Measurements from ENCODE around the gene SLC39A11.

The SLC39A11 gene

GRCh38 chr17:73128496-73128895 is 36.0 kb upstream of the SLC39A11 start:
- no peak for TF ChIP-seq GABPA (IDR thresholded peaks at IDR 0.05; ENCODE audit: low read depth)
- no peak for TF ChIP-seq REST (IDR thresholded peaks at IDR 0.05; ENCODE audit: insufficient replicate concordance, low read depth)
- no peak for TF ChIP-seq CTCF (IDR thresholded peaks at IDR 0.05; ENCODE audit: insufficient read depth, low read length)
- TF ChIP-seq SPI1 (IDR thresholded peaks at IDR 0.05; ENCODE audit: borderline replicate concordance, low read depth), result no peak
- TF ChIP-seq POLR2AphosphoS5 (IDR thresholded peaks at IDR 0.05; ENCODE audit: low read depth), result no peak
- no peak overlapping the region for H3K4me3 ChIP-seq (replicated peaks; ENCODE audit: insufficient read depth, low read length)
- H3K27ac ChIP-seq (replicated peaks), result no peak overlapping the region

GRCh38 chr17:73126716-73127473 is 34.4 kb upstream of the SLC39A11 start:
- TF ChIP-seq CTCF (IDR thresholded peaks at IDR 0.05; ENCODE audit: insufficient read depth, low read length) (no peak), POLR2AphosphoS5 (IDR thresholded peaks at IDR 0.05; ENCODE audit: low read depth) (no peak), SPI1 (IDR thresholded peaks at IDR 0.05; ENCODE audit: borderline replicate concordance, low read depth) (no peak)
- no peak overlapping the region for H3K4me3 ChIP-seq (replicated peaks; ENCODE audit: insufficient read depth, low read length)
- H3K27ac ChIP-seq (replicated peaks), result no peak overlapping the region
- H3K27me3 ChIP-seq (ENCODE audit: insufficient read depth, poor library complexity, severe bottlenecking), result no peaks in the 10 kb centered on the region
- no peak for DNase-seq (ENCODE audit: low read depth in 1 of 2, low spot score in 1 of 2)

More at GRCh38 chr17:73128496-73128895, 36.0 kb upstream of the SLC39A11 start:
- DNase-seq (ENCODE audit: low read depth in 1 of 2, low spot score in 1 of 2), result no peak
- no peaks in the 10 kb centered on the region for H3K27me3 ChIP-seq (ENCODE audit: insufficient read depth, poor library complexity, severe bottlenecking)

GRCh38 chr17:73123606-73124320 is 31.3 kb upstream of the SLC39A11 start:
- TF ChIP-seq GABPA (IDR thresholded peaks at IDR 0.05; ENCODE audit: low read depth), result no peak
- TF ChIP-seq CTCF (IDR thresholded peaks at IDR 0.05; ENCODE audit: insufficient read depth, low read length), result no peak
- no peak overlapping the region for H3K27ac ChIP-seq (replicated peaks)
- H3K4me3 ChIP-seq (replicated peaks; ENCODE audit: insufficient read depth, low read length), result no peak overlapping the region
- no peaks in the 10 kb centered on the region for H3K27me3 ChIP-seq (ENCODE audit: insufficient read depth, poor library complexity, severe bottlenecking)
- DNase-seq (ENCODE audit: low read depth in 1 of 2, low spot score in 1 of 2), result no peak

GRCh38 chr17:73122953-73123605 is 30.6 kb upstream of the SLC39A11 start:
- TF ChIP-seq SPI1 (IDR thresholded peaks at IDR 0.05; ENCODE audit: borderline replicate concordance, low read depth) (no peak), REST (IDR thresholded peaks at IDR 0.05; ENCODE audit: insufficient replicate concordance, low read depth) (no peak), POLR2AphosphoS5 (IDR thresholded peaks at IDR 0.05; ENCODE audit: low read depth) (no peak), CTCF (IDR thresholded peaks at IDR 0.05; ENCODE audit: insufficient read depth, low read length) (no peak), GABPA (IDR thresholded peaks at IDR 0.05; ENCODE audit: low read depth) (no peak)
- no peak for DNase-seq (ENCODE audit: low read depth in 1 of 2, low spot score in 1 of 2)
- Histone ChIP-seq H3K27ac (replicated peaks) (no peak overlapping the region), H3K27me3 (ENCODE audit: insufficient read depth, poor library complexity, severe bottlenecking) (no peaks in the 10 kb centered on the region), H3K4me3 (replicated peaks; ENCODE audit: insufficient read depth, low read length) (no peak overlapping the region)

Measured in HL-60 (cell line).